Peyer's patch (tissue), 4 donors: Measurements from ENCODE around the gene CYB5R3.

Experiments
- POLR2A ChIP-seq, 2 donors: fragments of 450-650 bp; IDR thresholded peaks; one replicate each; pipeline ENCODE4 v1.5.1; 2017; ENCODE audit warnings: antibody characterized with exemption in 2 of 2, mild to moderate bottlenecking in 2 of 2, moderate library complexity in 2 of 2
- TF ChIP-seq, protein P1 (sequence below), 6 experiments: fragments of 450-650 bp in 4 of 6; fragments of 200-600 bp in 2 of 6; sonication (generic) in 1 of 6; IDR thresholded peaks; one replicate each; pipeline ENCODE4 v1.5.1; 2017 to 2019; ENCODE audit warnings: antibody characterized with exemption in 6 of 6, mild to moderate bottlenecking in 3 of 6, moderate library complexity in 1 of 6

DNA sequence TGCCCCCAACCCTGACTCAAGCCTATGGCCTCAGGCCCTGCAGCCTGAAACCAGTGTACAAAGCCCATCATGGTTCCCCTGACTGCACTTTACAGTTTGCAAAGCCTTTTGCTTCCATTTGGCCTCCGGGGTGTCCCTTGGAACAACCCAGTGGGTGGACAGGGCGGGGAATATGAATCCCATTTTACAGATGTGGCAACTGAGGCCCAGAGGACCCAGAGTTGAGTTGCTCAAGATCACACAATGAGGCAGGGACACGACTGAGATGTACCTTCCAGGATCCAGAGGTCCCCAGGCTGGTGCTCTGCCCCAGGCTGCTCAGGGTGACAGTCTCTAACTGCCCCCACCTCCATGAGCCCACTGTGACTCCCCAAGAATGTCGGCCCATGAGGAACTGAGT, 29.1 kb downstream of the CYB5R3 start:
- TF ChIP-seq, protein P1, sequence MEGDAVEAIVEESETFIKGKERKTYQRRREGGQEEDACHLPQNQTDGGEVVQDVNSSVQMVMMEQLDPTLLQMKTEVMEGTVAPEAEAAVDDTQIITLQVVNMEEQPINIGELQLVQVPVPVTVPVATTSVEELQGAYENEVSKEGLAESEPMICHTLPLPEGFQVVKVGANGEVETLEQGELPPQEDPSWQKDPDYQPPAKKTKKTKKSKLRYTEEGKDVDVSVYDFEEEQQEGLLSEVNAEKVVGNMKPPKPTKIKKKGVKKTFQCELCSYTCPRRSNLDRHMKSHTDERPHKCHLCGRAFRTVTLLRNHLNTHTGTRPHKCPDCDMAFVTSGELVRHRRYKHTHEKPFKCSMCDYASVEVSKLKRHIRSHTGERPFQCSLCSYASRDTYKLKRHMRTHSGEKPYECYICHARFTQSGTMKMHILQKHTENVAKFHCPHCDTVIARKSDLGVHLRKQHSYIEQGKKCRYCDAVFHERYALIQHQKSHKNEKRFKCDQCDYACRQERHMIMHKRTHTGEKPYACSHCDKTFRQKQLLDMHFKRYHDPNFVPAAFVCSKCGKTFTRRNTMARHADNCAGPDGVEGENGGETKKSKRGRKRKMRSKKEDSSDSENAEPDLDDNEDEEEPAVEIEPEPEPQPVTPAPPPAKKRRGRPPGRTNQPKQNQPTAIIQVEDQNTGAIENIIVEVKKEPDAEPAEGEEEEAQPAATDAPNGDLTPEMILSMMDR (IDR thresholded peaks at IDR 0.05), result no peak
- no peak for TF ChIP-seq POLR2A (IDR thresholded peaks at IDR 0.05)
